NCI-H1436 treated with DMSO at 0.1 percent for 48 hours (cell line): ENCODE measurements around the gene PPP1R3F.

Experiments
- DNase-seq: peaks from one replicate; lab custom pipeline; 2025; lab: John Stamatoyannopoulos, UW

The PPP1R3F gene

GRCh38 chrX:49269767-49270248 is at the start of gene PPP1R3F:
Gene PPP1R3F, plus strand, starts transcription at chrX:49269793. Its CDS starts 77 bp downstream, at chrX:49269870.
- DNase-seq: no peak

- no peak for DNase-seq
Measured at GRCh38 chrX:49220100-49220499, 49.5 kb upstream of the PPP1R3F start.

DNA sequence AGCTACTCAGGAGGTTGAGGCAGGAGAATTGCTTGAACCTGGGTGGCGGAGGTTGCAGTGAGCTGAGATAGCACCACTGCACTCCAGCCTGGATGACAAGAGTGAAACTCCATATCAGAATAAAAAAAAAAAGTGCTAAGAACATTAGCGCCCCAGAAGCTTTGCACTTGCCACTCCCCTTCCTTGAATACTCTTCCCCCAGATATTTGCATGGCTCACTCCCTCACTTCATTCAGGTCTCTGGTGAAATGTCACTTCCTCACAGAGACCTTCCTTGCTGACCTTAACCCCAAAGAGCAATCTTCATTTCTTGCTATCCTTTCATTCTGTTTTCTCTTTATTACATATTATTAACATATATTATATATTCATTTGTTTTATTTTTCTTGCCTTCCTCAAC is 47.7 kb upstream of the PPP1R3F start:
- no peak for DNase-seq

DNA sequence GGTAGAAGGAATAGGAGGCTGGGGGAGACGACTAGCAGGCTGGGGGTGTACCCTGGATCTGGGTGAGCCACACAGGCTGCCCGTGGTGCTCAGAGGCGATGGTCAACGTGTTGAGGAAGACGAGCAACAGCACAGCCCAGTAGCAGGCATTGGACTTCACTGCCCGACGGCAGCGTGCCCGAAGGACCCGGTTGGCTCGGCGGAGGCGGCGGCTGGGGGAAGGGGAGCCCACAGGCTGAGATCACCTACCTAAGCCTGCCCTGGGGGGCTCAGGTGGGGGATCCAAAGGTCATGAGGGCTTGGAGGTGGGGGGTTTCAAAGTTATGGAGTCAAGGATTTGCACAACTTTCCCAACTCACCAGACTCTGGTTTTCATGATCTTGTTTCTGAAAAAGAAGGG is 43.7 kb upstream of the PPP1R3F start:
- no peak for DNase-seq

- DNase-seq: no peak
Measured at GRCh38 chrX:49226946-49227345, 42.6 kb upstream of the PPP1R3F start.

DNA sequence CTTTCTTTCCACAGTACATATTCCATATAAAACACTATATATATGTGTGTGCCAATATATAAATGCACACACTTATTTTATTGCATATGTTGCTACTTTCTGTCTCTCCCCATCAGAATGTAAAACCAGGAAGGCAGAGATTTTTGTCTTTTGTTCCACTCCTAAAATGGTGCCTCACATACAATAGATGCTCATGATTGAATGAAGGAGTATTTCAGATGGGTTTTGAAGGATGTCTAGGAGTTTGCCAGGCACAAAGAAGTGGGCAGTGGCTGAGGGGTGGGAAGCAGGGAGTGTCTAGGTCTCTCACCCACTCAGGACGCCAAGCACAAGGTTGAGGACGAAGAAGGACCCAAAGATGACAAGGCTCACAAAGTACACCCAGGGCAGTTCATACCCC is 41.9 kb upstream of the PPP1R3F start:
- no peak for DNase-seq

DNA sequence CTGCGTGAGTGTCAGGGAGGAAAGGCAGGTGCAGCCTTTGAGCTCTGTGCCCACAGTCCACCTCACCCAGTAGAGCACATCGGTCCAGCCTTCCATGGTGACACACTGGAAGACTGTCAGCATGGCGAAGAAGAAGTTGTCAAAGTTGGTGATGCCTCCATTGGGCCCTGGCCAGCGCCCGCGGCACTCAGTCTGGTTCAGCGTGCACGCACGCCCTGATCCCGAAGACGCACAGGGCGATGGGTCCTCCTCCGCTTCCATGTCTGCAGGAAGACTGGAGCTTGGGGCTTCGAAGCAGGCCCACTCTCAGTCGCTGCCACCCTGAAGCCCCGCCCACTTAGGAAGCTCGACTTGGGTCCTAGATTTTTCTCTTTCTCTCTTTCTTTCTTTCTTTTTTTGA is 41.4 kb upstream of the PPP1R3F start:
- DNase-seq: no peak

DNA sequence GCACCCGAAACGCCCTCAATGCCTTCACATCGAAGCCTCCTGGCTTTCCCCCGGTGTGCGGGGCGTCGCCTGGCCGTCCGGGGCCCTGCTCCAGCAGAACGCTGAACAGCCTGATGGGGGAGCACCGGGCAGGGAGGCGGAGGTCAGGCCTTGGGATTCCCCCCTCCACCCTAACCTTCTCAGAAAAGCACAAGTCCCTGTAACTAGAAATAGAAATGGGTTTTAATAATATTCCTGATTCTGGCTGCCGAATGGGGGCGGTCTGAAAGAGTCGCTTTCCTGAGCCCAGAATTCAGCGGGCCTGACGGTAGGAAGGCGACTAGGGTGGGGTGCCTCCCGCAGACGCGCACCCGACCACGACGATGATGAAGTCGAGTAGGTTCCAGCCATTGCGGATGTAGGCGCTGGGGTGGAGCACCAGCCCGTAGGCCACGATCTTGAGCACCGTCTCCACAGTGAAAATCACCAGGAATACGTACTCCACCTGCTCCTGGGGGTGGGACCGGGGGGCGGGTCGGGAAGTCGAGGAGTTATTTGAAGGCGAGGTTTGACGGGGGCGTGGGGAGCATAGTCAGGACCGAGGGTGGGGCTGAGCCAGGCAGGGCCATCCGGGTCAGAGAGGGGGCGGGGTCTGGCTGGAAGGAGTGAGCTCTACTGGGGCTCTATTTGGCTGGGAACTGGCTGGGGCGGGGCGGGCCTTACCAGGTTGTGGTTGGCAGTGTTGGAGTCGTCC is 38.9 kb upstream of the PPP1R3F start:
- DNase-seq: no peak

GRCh38 chrX:49231333-49232000 is 38.1 kb upstream of the PPP1R3F start:
- no peak for DNase-seq

GRCh38 chrX:49232525-49232924 is 37.1 kb upstream of the PPP1R3F start:
- DNase-seq: no peak

GRCh38 chrX:49233176-49233575 is 36.4 kb upstream of the PPP1R3F start, which contains the start of gene CACNA1F:
Gene CACNA1F, minus strand, starts transcription at chrX:49233340. Its CDS starts 31 bp downstream, at chrX:49233309.
- no peak for DNase-seq

- no peak for DNase-seq
Measured at GRCh38 chrX:49233887-49234555, 35.6 kb upstream of the PPP1R3F start.

GRCh38 chrX:49237060-49237459 is 32.5 kb upstream of the PPP1R3F start:
- DNase-seq: no peak

- DNase-seq: no peak
Measured at GRCh38 chrX:49238735-49239134, 30.9 kb upstream of the PPP1R3F start.

DNA sequence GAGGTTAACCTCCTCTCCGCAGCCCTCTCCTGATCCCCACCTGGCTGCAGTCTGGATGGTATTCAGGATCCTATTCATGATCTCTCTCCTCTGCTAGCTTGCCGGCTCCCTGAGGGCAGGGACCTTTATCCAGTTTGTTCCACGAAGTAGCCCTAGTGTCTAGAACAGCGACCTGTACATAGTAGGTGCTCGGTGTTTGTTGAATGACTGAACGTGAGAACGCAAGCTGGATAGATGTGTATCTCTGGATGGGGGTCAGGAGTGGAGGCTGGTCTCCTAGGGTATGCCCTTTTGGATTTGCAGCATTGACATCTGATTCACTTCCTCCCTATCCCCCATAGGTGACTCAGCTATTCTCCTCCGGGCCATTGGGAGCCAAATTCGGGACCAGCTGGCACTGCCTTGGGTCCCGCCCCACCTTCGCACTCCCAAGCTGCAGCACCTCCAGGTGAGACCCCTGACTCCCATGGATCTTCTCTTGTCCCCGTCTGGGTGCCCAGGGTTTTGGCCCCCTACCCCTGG is 27.0 kb upstream of the PPP1R3F start:
- DNase-seq: no peak

DNA sequence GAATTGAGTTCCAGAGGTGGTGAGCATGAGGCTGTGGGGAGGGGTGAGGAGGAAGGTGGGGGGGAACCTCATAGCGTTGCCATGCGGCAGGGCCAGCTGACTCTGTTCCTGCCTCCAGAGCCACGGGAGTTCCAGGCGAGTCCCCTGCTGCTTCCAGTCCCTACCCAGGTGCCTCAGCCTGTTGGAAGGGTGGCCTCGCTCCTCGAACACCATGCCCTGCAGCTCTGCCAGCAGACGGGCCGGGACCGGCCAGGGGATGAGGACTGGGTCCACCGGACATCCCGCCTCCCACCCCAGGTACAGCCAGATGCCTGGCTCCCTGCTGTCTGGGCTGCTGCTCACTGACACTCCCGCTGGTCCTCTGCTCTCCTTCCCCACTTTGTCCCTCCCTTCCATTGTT is 26.4 kb upstream of the PPP1R3F start:
- no peak for DNase-seq

DNA sequence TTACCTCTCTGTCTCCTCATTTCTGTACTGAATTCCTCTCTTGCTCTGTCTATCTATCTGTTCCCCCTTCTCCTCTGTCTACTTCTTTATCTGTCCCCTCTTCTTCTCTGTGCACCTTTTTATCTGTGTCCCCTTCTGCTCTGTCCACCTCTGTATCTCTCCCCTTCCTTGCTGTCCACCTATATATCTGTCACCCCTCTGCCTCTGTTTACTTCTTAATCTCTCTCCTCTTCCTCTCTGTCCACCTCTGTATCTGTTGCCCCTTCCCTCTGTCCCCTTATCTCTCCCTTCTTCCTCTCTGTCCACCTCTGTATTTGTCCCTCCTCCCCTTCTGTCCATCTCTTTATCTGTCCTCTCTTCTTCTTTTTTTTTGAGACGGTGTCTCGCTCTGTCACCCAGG is 25.4 kb upstream of the PPP1R3F start:
- DNase-seq: no peak

DNA sequence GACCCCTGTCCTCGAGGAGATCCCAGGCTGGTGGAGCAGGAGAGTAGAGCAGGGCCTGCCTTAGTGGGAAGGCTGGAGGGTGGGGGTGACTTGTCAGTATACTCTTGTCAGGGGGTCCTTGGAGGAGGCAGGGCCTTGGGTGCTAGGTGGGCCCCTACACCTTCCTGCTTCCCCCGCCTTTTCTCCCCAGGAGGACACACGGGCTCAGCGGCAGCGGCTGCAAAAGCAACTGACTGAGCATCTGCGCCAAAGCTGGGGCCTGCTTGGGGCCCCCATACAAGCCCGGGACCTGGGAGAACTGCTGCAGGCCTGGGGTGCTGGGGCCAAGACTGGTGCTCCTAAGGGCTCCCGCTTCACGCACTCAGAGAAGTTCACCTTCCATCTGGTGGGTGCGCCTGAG is 23.1 kb upstream of the PPP1R3F start:
- no peak for DNase-seq

GRCh38 chrX:49247346-49247745 is 22.2 kb upstream of the PPP1R3F start:
- DNase-seq: no peak

GRCh38 chrX:49247916-49248811 is 21.4 kb upstream of the PPP1R3F start:
- DNase-seq: no peak

- DNase-seq: no peak
Measured at GRCh38 chrX:49249071-49249470, 20.5 kb upstream of the PPP1R3F start.

GRCh38 chrX:49249616-49250015 is 20.0 kb upstream of the PPP1R3F start:
- DNase-seq: no peak
